ENCODE results near the gene ZDHHC20. TPM values are rescaled to one million over a fixed set of nuclear protein-coding genes. Genes with fewer than 3 reads are reported as not detected.

The ZDHHC20 gene
- total RNA-seq, 4 donors from 2014 or later: 48.2 to 92.9 (median 69.5) TPM

DNA sequence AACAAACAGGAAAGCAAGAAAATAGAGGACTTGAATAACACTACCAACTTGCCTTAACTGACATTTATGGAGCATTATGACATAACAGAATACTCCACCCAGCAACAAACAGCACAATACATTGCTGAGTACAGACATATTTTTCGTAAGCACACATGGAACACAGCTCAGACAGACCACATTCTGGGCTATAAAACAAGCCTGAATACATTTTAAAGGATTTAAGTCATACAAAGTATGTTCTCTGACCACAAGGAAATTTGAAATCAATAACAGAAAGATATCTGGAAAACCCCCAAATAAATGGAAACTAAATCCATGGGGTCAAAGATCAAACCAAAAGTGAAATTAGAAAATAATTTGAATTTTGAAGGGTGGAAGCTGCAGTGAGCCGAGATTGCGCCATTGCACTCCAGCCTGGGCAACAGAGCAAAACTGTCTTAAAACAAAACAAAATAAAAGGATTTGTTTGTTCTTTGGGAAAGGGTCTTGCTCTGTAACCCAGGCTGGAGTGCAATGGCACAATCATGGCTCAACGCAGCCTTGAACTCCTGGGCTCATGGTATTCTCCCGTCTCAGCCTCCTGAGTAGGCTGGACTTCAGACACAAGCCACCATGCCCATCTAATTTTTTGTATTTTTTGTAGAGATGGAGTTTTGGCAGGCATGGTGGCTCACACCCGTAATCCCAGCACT, 5.6 kb downstream of the ZDHHC20 start:
- DNase-seq (ENCODE audit: low spot score in 2 of 2): no peak
- peaks cover 29% of the 10 kb centered on the region for H3K4me1 ChIP-seq
- no peaks in the 10 kb centered on the region for H3K9me3 ChIP-seq
- H3K27me3 ChIP-seq: no peaks in the 10 kb centered on the region
- 93% methylated on average over 6 of the region's 6 CpGs for WGBS
- H3K27ac ChIP-seq: no peak overlapping the region
- TF ChIP-seq CTCF (IDR thresholded peaks at IDR 0.05) (no peak), POLR2AphosphoS5 (IDR thresholded peaks at IDR 0.05) (no peak), EP300 (IDR thresholded peaks at IDR 0.05) (no peak), POLR2A (IDR thresholded peaks at IDR 0.05) (no peak)
- no peak overlapping the region for H3K4me3 ChIP-seq
- H3K36me3 ChIP-seq: no peaks in the 10 kb centered on the region

DNA sequence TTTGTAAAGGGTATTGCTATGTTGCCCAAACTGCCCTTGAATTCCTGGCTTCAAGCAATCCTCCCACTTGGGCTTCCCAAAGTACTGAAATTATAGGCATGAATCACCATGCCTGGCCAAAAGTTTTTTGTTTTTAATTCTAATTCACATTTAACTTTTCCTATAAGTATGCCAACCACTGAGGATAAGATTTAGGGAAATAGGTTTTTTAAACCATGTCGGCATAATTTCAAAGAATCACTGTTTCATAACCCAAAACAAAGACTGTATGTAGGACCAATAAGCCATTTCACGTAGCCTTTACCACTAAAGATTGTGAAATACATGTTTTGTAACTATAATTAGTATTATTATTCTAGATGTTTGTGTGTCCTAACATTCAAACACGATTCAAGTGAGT, 8.2 kb downstream of the ZDHHC20 start:
- Histone ChIP-seq H3K27me3 (no peaks in the 10 kb centered on the region), H3K4me3 (no peak overlapping the region), H3K36me3 (no peaks in the 10 kb centered on the region), H3K27ac (no peak overlapping the region), H3K4me1 (peaks cover 8% of the 10 kb centered on the region), H3K9me3 (no peaks in the 10 kb centered on the region)
- DNase-seq (ENCODE audit: low spot score in 2 of 2): no peak
- TF ChIP-seq CTCF (IDR thresholded peaks at IDR 0.05): no peak
- no peak for TF ChIP-seq POLR2AphosphoS5 (IDR thresholded peaks at IDR 0.05)
- TF ChIP-seq POLR2A (IDR thresholded peaks at IDR 0.05): no peak
- no peak for TF ChIP-seq EP300 (IDR thresholded peaks at IDR 0.05)
- 74% methylated on average over 3 of the region's 3 CpGs for WGBS

GRCh38 chr13:21446656-21447055, 12.4 kb downstream of the ZDHHC20 start:
- TF ChIP-seq POLR2AphosphoS5 (IDR thresholded peaks at IDR 0.05) (no peak), POLR2A (IDR thresholded peaks at IDR 0.05) (no peak), CTCF (IDR thresholded peaks at IDR 0.05) (no peak), EP300 (IDR thresholded peaks at IDR 0.05) (no peak)
- DNase-seq (ENCODE audit: low spot score in 2 of 2): no peak
- H3K27me3 ChIP-seq: no peaks in the 10 kb centered on the region
- H3K4me1 ChIP-seq: peaks cover 4% of the 10 kb centered on the region
- H3K9me3 ChIP-seq: no peaks in the 10 kb centered on the region
- no peak overlapping the region for H3K27ac ChIP-seq
- H3K4me3 ChIP-seq: no peak overlapping the region
- WGBS: 91% methylated on average over 2 of the region's 2 CpGs
- H3K36me3 ChIP-seq: no peaks in the 10 kb centered on the region

DNA sequence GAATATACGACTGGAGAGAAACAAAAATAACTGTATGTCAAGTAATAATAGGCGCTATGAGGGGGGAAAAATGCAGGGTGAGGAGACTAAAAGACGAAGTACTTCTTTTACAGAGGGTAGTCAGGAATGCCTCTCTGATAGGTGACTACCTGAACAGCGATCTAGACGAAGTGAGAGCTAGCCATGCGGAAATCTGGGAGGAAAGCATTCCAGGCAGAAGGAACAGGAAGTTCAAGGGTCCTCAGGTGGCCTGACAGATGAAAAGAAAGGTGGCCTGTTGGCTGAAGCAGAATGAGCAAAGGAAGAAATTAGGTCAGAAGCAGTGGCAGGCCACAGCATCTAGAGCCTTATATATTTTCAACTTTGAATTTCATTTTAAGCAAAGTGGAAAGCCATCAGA, 13.3 kb downstream of the ZDHHC20 start:
- no peaks in the 10 kb centered on the region for H3K27me3 ChIP-seq
- H3K4me1 ChIP-seq: peaks cover 4% of the 10 kb centered on the region
- no peaks in the 10 kb centered on the region for H3K36me3 ChIP-seq
- TF ChIP-seq POLR2A (IDR thresholded peaks at IDR 0.05) (no peak), POLR2AphosphoS5 (IDR thresholded peaks at IDR 0.05) (no peak), CTCF (IDR thresholded peaks at IDR 0.05) (no peak), EP300 (IDR thresholded peaks at IDR 0.05) (no peak)
- H3K9me3 ChIP-seq: no peaks in the 10 kb centered on the region
- no peak overlapping the region for H3K4me3 ChIP-seq
- no peak overlapping the region for H3K27ac ChIP-seq
- DNase-seq (ENCODE audit: low spot score in 2 of 2): no peak
- WGBS: 85% methylated on average over 6 of the region's 6 CpGs

DNA sequence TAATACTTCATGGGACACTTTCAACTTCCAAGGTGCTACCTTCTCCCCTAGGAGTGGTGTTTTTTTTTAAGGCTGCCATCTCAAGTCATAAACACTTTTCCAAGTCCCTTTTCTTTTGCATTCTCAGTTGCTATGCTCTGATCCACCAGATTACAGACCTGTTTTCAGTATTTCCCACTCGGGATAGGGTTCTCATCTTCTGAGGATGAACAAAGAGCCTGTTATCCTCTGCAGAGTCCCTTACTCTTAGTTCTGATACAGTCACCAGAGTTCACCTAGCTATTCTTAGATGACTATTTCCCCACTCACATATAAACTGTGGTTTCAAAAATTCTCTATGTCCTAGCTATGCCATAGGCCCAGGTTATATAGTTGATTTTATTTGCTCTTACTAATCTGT, 15.9 kb downstream of the ZDHHC20 start:
- Histone ChIP-seq H3K36me3 (no peaks in the 10 kb centered on the region), H3K27me3 (no peaks in the 10 kb centered on the region), H3K4me1 (no peaks in the 10 kb centered on the region), H3K4me3 (no peak overlapping the region), H3K9me3 (no peaks in the 10 kb centered on the region), H3K27ac (no peak overlapping the region)
- no peak for DNase-seq (ENCODE audit: low spot score in 2 of 2)
- WGBS: 76% methylated on average over 1 of the region's 1 CpG
- TF ChIP-seq CTCF (IDR thresholded peaks at IDR 0.05) (no peak), POLR2A (IDR thresholded peaks at IDR 0.05) (no peak), EP300 (IDR thresholded peaks at IDR 0.05) (no peak), POLR2AphosphoS5 (IDR thresholded peaks at IDR 0.05) (no peak)
